Tibial artery (tissue), 4 donors: Measurements from ENCODE around the gene CD28.

Source experiments
- DNase-seq, 2 donors: peaks; one replicate each; pipeline ENCODE4 v3.0.0-alpha.2; 2019
- H3K27ac ChIP-seq, 2 donors: fragments of 200-600 bp; sonication (generic) in 1 of 2; 1 replicate in 1 of 2; 2 replicates in 1 of 2; pipeline ENCODE4 v1.5.1; 2018 to 2019; ENCODE audit warnings: mild to moderate bottlenecking in 1 of 2
- H3K27me3 ChIP-seq, 2 donors: fragments of 200-600 bp; sonication (generic) in 1 of 2; one replicate each; pipeline versions ENCODE4 v1.5.1 to v1.6.0; 2016 to 2019
- H3K36me3 ChIP-seq, 3 donors: fragments of 200-600 bp; sonication (generic) in 2 of 3; one replicate each; pipeline ENCODE4 v1.5.1; 2016 to 2019; ENCODE audit warnings: mild to moderate bottlenecking in 2 of 3
- H3K4me1 ChIP-seq, 4 donors: fragments of 200-600 bp; sonication (generic) in 2 of 4; 1 replicate in 3 of 4; 2 replicates in 1 of 4; pipeline ENCODE4 v1.5.1; 2016 to 2019
- H3K4me3 ChIP-seq, 2 donors: fragments of 200-600 bp; sonication (generic) in 1 of 2; 1 replicate in 1 of 2; 2 replicates in 1 of 2; pipeline ENCODE4 v1.5.1; 2018 to 2019; ENCODE audit warnings: mild to moderate bottlenecking in 2 of 2
- H3K9me3 ChIP-seq, 3 donors: fragments of 200-600 bp; sonication (generic) in 1 of 3; one replicate each; pipeline ENCODE4 v1.5.1; 2016 to 2019
- intact Hi-C: fragments of 100-400 bp; cut with DNase I; formaldehyde crosslinking; loops from one replicate; pipeline ENCODE4 v1.15.0; 2023; ENCODE audit warnings: low total_unique reads
- TF ChIP-seq, protein P1 (sequence below), 2 experiments: fragments of 200-600 bp in 1 of 2; fragments of 450-650 bp in 1 of 2; IDR thresholded peaks; one replicate each; pipeline ENCODE4 v1.5.1; 2017 to 2019; ENCODE audit warnings: antibody characterized with exemption in 2 of 2, mild to moderate bottlenecking in 1 of 2, moderate library complexity in 1 of 2

Gene CD28

GRCh38 chr2:203739351-203739750, 32.9 kb downstream of the CD28 start:
- Histone ChIP-seq H3K27me3 (no peaks in the 10 kb centered on the region), H3K4me3 (no peak overlapping the region), H3K4me1 (peaks cover 0 to 13% (median 6%) of the 10 kb centered on the region in 4 donors), H3K27ac (no peak overlapping the region), H3K9me3 (no peaks in the 10 kb centered on the region), H3K36me3 (no peaks in the 10 kb centered on the region)
- intact Hi-C loops: no loop called here
- no peak for DNase-seq
- TF ChIP-seq, protein P1, sequence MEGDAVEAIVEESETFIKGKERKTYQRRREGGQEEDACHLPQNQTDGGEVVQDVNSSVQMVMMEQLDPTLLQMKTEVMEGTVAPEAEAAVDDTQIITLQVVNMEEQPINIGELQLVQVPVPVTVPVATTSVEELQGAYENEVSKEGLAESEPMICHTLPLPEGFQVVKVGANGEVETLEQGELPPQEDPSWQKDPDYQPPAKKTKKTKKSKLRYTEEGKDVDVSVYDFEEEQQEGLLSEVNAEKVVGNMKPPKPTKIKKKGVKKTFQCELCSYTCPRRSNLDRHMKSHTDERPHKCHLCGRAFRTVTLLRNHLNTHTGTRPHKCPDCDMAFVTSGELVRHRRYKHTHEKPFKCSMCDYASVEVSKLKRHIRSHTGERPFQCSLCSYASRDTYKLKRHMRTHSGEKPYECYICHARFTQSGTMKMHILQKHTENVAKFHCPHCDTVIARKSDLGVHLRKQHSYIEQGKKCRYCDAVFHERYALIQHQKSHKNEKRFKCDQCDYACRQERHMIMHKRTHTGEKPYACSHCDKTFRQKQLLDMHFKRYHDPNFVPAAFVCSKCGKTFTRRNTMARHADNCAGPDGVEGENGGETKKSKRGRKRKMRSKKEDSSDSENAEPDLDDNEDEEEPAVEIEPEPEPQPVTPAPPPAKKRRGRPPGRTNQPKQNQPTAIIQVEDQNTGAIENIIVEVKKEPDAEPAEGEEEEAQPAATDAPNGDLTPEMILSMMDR (IDR thresholded peaks at IDR 0.05): no peak

GRCh38 chr2:203740871-203741281, 34.4 kb downstream of the CD28 start:
- Histone ChIP-seq H3K9me3 (no peaks in the 10 kb centered on the region), H3K36me3 (no peaks in the 10 kb centered on the region), H3K4me1 (peaks cover 0 to 13% (median 6%) of the 10 kb centered on the region in 4 donors), H3K4me3 (no peak overlapping the region), H3K27ac (no peak overlapping the region), H3K27me3 (no peaks in the 10 kb centered on the region)
- DNase-seq: no peak
- TF ChIP-seq, protein P1 (IDR thresholded peaks at IDR 0.05): no peak
- intact Hi-C loops: no loop called here

DNA sequence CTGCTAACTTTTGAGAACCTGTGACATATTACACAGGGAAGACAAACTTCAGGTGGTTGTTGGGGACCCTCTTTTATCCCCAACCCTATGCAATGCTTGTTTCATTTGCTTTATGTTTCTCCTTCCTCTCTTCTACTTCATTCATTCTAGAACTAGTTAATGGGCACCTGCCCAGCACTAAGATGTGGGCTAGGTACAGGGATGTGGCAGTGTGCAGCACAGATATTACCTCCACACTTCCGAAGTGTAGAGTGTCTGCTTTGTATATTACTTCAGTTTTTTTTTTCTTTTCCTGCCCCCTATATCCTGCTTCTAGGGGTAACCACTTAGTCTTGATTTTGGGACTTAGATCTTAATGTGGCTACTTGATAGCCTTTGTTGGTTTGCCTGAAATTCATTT, 35.1 kb downstream of the CD28 start:
- H3K9me3 ChIP-seq: no peaks in the 10 kb centered on the region
- intact Hi-C loops: no loop called here
- no peak for DNase-seq
- TF ChIP-seq, protein P1 (IDR thresholded peaks at IDR 0.05): no peak
- no peaks in the 10 kb centered on the region for H3K27me3 ChIP-seq
- H3K27ac ChIP-seq: no peak overlapping the region
- peaks cover 0 to 13% (median 6%) of the 10 kb centered on the region in 4 donors for H3K4me1 ChIP-seq
- H3K36me3 ChIP-seq: no peaks in the 10 kb centered on the region
- no peak overlapping the region for H3K4me3 ChIP-seq

DNA sequence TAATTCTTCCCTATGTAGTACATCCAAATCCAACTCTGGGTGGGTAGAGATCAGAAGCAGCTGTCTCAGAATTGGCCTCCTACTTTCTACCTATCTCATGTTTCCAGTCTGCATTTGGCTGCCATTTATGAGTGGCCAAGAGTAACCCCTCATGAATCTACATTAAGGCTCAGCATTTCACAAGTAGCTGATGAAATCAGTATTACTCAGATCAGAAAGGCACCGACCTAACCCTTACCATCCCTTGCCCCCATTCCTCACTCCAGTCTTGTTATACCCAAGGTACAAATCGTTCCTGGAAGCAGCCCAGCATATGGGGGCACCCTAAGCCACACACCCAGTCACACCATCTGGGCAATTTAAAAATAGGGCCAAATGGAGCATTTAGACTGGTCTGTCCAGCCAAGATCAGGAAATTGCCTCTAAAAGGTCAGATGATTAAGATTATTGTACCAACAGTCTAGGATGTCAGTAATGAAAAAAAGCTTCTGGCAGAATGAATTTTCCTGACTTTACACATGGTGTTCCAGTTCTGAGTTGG, 37.1 kb downstream of the CD28 start:
- TF ChIP-seq, protein P1 (IDR thresholded peaks at IDR 0.05): no peak
- Histone ChIP-seq H3K27ac (peak overlapping the region in 1 of 2 donors; percentile 2), H3K27me3 (no peaks in the 10 kb centered on the region), H3K9me3 (no peaks in the 10 kb centered on the region), H3K36me3 (no peaks in the 10 kb centered on the region), H3K4me3 (no peak overlapping the region), H3K4me1 (peaks cover 0 to 13% (median 6%) of the 10 kb centered on the region in 4 donors)
- DNase-seq: peak in 1 of 2 donors; percentile 48
- intact Hi-C loops: no loop called here

DNA sequence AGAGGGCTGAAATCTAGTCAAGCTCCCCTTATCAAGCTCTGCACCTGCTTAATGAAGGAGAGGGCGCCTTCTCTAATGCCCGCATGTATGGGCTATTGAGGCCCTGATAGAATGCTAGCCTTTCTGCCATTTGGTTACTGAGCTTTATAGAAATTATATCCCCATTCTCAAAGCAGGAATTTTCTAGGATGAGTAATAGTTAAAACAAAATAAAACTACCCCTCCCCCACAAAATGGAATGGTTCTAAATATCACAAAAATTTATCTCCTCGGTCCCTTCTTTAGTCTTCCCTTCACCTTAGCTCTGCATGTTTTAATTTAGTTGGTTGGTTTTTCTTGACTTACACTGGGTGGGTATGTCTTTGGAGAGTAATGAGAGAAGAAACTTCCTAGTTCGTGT, 37.7 kb downstream of the CD28 start:
- no peaks in the 10 kb centered on the region for H3K9me3 ChIP-seq
- TF ChIP-seq, protein P1 (IDR thresholded peaks at IDR 0.05): no peak
- peaks cover 0 to 13% (median 6%) of the 10 kb centered on the region in 4 donors for H3K4me1 ChIP-seq
- H3K4me3 ChIP-seq: no peak overlapping the region
- no peak for DNase-seq
- intact Hi-C loops: no loop called here
- no peaks in the 10 kb centered on the region for H3K27me3 ChIP-seq
- no peaks in the 10 kb centered on the region for H3K36me3 ChIP-seq
- H3K27ac ChIP-seq: peak overlapping the region in 1 of 2 donors; percentile 2

DNA sequence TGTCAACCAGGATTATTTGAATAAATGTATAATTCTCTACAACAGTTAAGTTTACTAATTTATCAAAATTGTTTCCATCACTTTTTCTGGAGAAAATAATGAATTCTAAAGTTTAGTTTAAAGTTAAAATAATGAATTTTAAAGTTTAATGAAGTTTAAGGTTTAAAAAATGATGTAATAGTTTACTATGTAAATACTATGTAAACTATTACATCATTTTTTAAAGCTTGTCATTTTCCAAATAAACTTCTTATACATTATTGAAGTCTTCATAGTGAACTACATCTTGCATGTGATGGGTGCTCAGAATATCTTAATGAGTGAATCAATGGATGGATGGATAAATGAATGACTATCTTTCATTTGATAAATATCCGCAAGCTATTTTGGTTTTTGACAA, 38.8 kb downstream of the CD28 start:
- intact Hi-C loops: no loop called here
- Histone ChIP-seq H3K36me3 (no peaks in the 10 kb centered on the region), H3K27me3 (no peaks in the 10 kb centered on the region), H3K9me3 (no peaks in the 10 kb centered on the region), H3K27ac (no peak overlapping the region), H3K4me3 (no peak overlapping the region), H3K4me1 (peaks cover 0 to 13% (median 6%) of the 10 kb centered on the region in 4 donors)
- DNase-seq: no peak
- TF ChIP-seq, protein P1 (IDR thresholded peaks at IDR 0.05): no peak
